ENCODE results near the gene TMEM39A. TPM values are rescaled to one million over a fixed set of nuclear protein-coding genes. Genes with fewer than 3 reads are reported as not detected.

Gene TMEM39A
- total RNA-seq: 44.1 and 46.0 TPM in 2 replicates

GRCh38 chr3:119463171-119464169 lies at the start of gene TMEM39A:
Gene TMEM39A, minus strand, starts transcription at chr3:119463615. Its CDS starts 1,541 bp downstream, at chr3:119462074.

GRCh38 chr3:119498186-119499011 lies 35.0 kb upstream of the TMEM39A start, which contains the start of gene TIMMDC1:
Gene TIMMDC1, plus strand, starts transcription at chr3:119498547. Its CDS starts 187 bp downstream, at chr3:119498734.

Other genes starting within 250 kb of the TMEM39A start
- 3.3 and 4.0 TPM in 2 replicates for gene B4GALT4, start 222.7 kb downstream of the TMEM39A start, total RNA-seq
- gene ARHGAP31, start 169.2 kb downstream of the TMEM39A start, total RNA-seq: 63.7 and 74.6 TPM in 2 replicates
- 14.7 and 25.2 TPM in 2 replicates for gene POGLUT1, start 5.3 kb upstream of the TMEM39A start, total RNA-seq
- 35.6 and 44.7 TPM in 2 replicates for gene TIMMDC1, start 34.9 kb upstream of the TMEM39A start, total RNA-seq
- not detected in 2 replicates for gene CD80, start 96.0 kb upstream of the TMEM39A start, total RNA-seq
- 5.9 and 9.2 TPM in 2 replicates for gene ADPRH, start 115.9 kb upstream of the TMEM39A start, total RNA-seq
- gene PLA1A, start 134.3 kb upstream of the TMEM39A start, total RNA-seq: 0.96 and 1.3 TPM in 2 replicates
- 0.33 and 0.48 TPM in 2 replicates for gene POPDC2, start 197.0 kb upstream of the TMEM39A start, total RNA-seq
- gene COX17, start 213.8 kb upstream of the TMEM39A start, total RNA-seq: 8.9 and 10.5 TPM in 2 replicates
- 0.10 and 0.33 TPM in 2 replicates for gene CFAP91, start 239.4 kb upstream of the TMEM39A start, total RNA-seq

Measured in vein endothelial cell (primary cell).